ENCODE data around the gene TXNRD2.

Gene TXNRD2

DNA sequence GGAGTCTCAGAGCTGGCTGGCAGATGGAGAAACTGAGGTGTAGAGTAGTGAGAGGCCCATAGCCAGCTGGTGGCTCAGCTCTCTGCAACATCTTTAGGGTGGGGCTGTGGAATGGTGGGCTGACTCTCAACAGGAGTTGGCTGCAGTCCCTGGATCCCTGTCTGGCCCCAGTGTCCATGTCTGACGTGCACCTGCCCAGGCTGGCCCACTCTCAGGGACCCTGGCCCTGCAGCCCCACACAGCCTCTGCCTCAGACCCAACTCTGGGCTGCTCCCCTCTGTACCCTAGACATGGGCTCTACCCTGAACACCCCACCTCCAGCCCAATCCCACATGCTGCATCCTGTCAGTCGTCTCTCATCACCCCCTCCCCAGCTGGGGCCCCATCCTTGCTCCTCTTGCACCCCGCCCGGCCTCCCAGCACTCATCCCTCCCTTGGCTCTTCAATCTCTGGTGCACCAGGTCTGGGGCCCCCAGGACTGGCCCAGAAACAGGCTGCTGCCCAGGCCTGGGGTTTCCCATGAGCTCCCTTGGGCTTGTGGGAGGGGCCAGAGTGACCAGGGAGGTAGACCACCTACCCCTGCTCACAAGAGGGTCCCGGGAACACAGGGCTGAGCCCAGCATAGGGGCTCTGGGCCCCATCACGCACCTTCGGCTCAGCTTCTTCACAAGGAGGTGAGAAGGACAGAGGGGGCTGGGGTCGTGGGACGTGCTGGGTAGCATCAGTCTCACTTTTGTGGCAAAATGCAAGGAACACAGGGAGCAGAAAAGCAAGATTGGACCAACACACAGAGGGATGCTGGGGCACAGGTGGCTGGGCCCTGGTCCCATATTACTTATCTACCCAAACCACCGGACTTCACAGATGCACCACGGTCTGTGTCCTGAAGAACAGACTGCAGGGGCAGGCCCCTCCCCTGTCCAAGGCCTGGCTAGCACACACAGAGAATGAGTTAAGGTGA, 43.5 kb upstream of the TXNRD2 start:
- TF ChIP-seq, protein P1, sequence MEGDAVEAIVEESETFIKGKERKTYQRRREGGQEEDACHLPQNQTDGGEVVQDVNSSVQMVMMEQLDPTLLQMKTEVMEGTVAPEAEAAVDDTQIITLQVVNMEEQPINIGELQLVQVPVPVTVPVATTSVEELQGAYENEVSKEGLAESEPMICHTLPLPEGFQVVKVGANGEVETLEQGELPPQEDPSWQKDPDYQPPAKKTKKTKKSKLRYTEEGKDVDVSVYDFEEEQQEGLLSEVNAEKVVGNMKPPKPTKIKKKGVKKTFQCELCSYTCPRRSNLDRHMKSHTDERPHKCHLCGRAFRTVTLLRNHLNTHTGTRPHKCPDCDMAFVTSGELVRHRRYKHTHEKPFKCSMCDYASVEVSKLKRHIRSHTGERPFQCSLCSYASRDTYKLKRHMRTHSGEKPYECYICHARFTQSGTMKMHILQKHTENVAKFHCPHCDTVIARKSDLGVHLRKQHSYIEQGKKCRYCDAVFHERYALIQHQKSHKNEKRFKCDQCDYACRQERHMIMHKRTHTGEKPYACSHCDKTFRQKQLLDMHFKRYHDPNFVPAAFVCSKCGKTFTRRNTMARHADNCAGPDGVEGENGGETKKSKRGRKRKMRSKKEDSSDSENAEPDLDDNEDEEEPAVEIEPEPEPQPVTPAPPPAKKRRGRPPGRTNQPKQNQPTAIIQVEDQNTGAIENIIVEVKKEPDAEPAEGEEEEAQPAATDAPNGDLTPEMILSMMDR (IDR thresholded peaks at IDR 0.05; ENCODE audit: insufficient read depth, low read length, poor library complexity, severe bottlenecking), result no peak
- no peak for DNase-seq (ENCODE audit: extremely low read depth, insufficient read length)
- Histone ChIP-seq H3K4me3 (replicated peaks; ENCODE audit: low read depth, low read length) (no peak overlapping the region), H3K27me3 (replicated peaks; ENCODE audit: control insufficient read depth, insufficient read depth, low read length) (no peaks in the 10 kb centered on the region), H3K36me3 (ENCODE audit: control insufficient read depth, insufficient read depth, low read length) (no peaks in the 10 kb centered on the region)

DNA sequence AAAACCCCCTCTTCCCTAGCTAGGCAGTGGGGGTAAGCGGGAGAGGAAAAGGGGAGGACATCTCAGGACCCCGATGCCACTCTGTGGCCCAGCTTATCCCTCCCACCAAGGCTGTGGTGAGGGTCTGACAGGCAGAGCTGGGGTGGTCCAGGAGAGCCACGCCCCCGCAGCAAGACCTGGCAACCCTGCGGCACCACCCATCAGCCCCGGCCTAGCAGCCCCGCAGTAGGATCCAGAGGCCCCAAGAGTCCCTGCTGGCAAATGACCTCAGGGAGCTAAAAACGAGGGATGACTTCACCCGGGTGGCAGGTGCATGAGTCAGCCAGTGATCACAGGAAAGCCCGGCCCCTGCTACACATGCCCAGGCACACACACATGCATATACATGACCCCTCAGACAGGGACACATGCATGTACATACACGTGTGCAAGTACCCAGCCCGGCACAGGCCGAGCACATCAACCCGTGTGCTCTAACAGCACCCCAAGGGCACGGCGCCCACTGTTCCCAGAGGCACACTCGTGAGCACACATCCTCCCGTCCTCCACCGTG, 42.7 kb upstream of the TXNRD2 start:
- DNase-seq (ENCODE audit: extremely low read depth, insufficient read length), result no peak
- TF ChIP-seq, protein P1 (IDR thresholded peaks at IDR 0.05; ENCODE audit: insufficient read depth, low read length, poor library complexity, severe bottlenecking), result no peak

DNA sequence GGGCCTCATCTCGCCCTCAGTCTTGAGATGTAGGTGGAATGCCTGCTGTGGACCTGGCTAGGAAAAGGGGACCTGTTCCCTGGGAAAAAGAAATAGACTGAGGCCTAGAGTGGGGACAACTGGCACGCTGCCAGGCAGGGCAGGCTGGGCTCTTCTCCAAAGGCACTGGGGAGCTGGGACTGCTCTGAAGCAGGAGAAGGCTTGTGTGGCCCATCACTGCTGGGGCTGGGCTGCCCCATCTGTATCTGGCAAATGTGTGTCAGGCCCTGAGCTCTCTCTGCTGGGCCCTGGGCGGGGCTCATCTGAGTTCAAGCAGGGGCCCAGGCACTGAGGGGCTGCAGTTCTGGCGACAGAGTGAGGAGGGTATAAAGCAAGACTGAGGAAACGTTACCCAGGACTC, 42.1 kb upstream of the TXNRD2 start:
- no peak for DNase-seq (ENCODE audit: extremely low read depth, insufficient read length)
- Histone ChIP-seq H3K36me3 (ENCODE audit: control insufficient read depth, insufficient read depth, low read length) (no peaks in the 10 kb centered on the region), H3K4me3 (replicated peaks; ENCODE audit: low read depth, low read length) (no peak overlapping the region), H3K27me3 (replicated peaks; ENCODE audit: control insufficient read depth, insufficient read depth, low read length) (no peaks in the 10 kb centered on the region)
- TF ChIP-seq, protein P1 (IDR thresholded peaks at IDR 0.05; ENCODE audit: insufficient read depth, low read length, poor library complexity, severe bottlenecking), result no peak

More for the DNA sequence above, 42.7 kb upstream of the TXNRD2 start:
- Histone ChIP-seq H3K4me3 (replicated peaks; ENCODE audit: low read depth, low read length) (no peak overlapping the region), H3K27me3 (replicated peaks; ENCODE audit: control insufficient read depth, insufficient read depth, low read length) (no peaks in the 10 kb centered on the region), H3K36me3 (ENCODE audit: control insufficient read depth, insufficient read depth, low read length) (no peaks in the 10 kb centered on the region)

DNA sequence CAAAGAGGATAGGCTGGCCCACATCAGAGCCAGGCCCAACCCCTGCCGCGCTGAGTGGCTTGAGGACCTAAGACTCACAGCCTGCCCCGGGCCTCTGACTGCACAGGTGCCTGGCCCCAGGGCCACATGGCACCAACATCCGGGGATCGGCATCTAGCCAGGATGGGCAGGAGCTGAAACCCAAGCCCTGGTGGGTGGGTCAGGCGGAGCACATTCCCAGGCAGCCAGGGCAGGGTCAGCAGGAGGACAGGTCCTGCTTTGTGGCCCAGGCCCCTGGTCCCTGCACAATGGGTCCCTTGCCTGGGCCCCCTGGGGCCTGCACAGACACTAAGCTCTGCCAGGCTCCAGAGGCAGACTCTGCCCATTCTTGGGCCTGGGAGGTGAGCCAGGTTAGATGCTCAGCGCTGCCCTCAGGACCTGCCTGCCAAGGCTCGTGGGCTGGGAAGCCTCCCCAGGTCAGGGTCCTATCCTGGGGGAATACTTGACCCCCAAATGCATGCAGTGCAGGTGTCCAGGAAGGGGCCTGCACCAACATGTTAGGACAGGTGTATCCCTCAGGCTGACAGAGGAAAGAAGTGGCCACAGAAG, 41.5 kb upstream of the TXNRD2 start:
- Histone ChIP-seq H3K4me3 (replicated peaks; ENCODE audit: low read depth, low read length) (no peak overlapping the region), H3K27me3 (replicated peaks; ENCODE audit: control insufficient read depth, insufficient read depth, low read length) (no peaks in the 10 kb centered on the region), H3K36me3 (ENCODE audit: control insufficient read depth, insufficient read depth, low read length) (no peaks in the 10 kb centered on the region)
- TF ChIP-seq, protein P1 (IDR thresholded peaks at IDR 0.05; ENCODE audit: insufficient read depth, low read length, poor library complexity, severe bottlenecking), result no peak
- no peak for DNase-seq (ENCODE audit: extremely low read depth, insufficient read length)

DNA sequence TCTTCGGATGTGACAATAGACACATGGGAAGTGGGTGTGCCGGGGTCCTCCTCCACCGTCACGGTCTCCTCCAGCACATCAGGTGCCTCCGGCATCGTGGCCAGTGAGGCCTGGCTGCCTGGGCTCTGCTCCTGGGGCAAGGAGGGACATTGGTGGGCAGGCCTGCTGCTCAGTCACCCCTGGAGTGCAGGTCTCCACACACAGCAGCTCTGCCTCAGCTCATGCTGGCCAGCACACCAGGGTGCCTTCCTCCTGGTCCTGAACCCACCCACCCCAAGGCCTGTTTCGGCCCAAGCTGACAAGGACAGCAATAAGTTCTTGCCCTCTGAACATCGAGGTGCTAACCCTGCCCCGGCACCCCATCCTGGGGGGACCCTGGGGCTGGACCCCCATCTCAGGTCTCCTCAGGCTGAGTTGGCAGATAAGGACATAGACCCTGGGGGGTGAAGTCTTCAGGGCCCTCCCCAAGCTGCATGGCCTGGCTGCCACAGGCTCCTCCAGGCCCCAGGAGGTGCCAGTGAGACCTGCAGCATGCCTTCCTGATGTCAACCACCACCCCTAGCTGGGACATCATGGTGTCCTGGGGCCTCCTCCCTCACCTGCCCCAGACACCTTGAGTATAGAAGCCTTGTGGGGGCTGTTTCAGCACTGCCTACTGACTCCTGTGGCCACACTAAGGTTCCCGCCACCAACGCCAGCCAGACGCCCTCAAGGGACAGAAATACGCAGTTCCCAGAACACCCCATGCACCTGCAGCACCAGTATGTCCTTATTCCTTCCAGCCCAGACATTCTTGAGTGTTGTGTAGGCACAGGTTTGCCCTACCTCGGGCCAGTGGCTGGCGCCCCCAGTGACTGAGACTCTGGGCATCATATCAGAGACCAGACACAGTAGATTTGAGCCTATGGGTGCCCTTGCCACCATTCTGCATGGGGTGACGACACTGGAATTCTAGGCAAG, 40.6 kb upstream of the TXNRD2 start:
- Histone ChIP-seq H3K4me3 (replicated peaks; ENCODE audit: low read depth, low read length) (no peak overlapping the region), H3K27me3 (replicated peaks; ENCODE audit: control insufficient read depth, insufficient read depth, low read length) (no peaks in the 10 kb centered on the region), H3K36me3 (ENCODE audit: control insufficient read depth, insufficient read depth, low read length) (no peaks in the 10 kb centered on the region)
- TF ChIP-seq, protein P1 (IDR thresholded peaks at IDR 0.05; ENCODE audit: insufficient read depth, low read length, poor library complexity, severe bottlenecking), result no peak
- no peak for DNase-seq (ENCODE audit: extremely low read depth, insufficient read length)

Measured in GM06990 (cell line).